GM12878 (cell line): ENCODE results near the gene C19orf12. TPM values are rescaled to one million over a fixed set of nuclear protein-coding genes. Genes with fewer than 3 reads are reported as not detected.

Experiments
- ATAC-seq: fragments of 200-7000 bp; cut with Tn5 transposase; 3 replicates; pipeline ENCODE4 v1.9.1; 2020; ENCODE audit warnings: mild to moderate bottlenecking, moderate library complexity
- BruUV-seq: library from RNA; stranded (reverse); fragments of 400-500 nt; replicated peaks from 2 replicates; lab custom pipeline; 2021; lab: Mats Ljungman, UMichigan
- CTCF ChIA-PET: fragments of 300-600 bp; sonication (Branson Sonifier 250); formaldehyde crosslinking; extraction: SDS; loops from one replicate; lab custom pipeline; 2021; ENCODE audit warnings: inconsistent platforms; lab: Yijun Ruan, JAX
- POLR2A ChIA-PET: fragments of 350-600 bp; formaldehyde crosslinking; extraction: SDS; loops from one replicate; lab custom pipeline; 2021; ENCODE audit warnings: inconsistent platforms; lab: Charles Lee
- RAD21 ChIA-PET: fragments of 300-600 bp; sonication (Branson Sonifier 250); formaldehyde crosslinking; loops from one replicate; lab custom pipeline; 2023; ENCODE audit warnings: antibody characterized with exemption; ENCODE audit not compliant: unreplicated experiment; lab: Charles Lee
- SMC1A ChIA-PET: fragments of 300-600 bp; sonication (Branson Sonifier 250); formaldehyde crosslinking; loops from one replicate; lab custom pipeline; 2023; ENCODE audit not compliant: unreplicated experiment, uncharacterized antibody; lab: Charles Lee
- DNase-seq: peaks from one replicate; pipeline ENCODE4 v3.0.0-alpha.2; 2011; ENCODE audit warnings: low read depth, low spot score
- FAIRE-seq: peaks from 3 replicates; lab custom pipeline; 2011; peaks lifted over from hg19 to GRCh38; lab: Jason Lieb, UNC
- H2AFZ ChIP-seq: 2 replicates; pipeline ENCODE4 v1.6.0; 2011; ENCODE audit warnings: low read depth, low read length, control low read depth; ENCODE audit not compliant: control insufficient read depth
- H3K27ac ChIP-seq: 2 replicates; pipeline ENCODE4 v1.5.1; 2011; ENCODE audit warnings: control low read depth; ENCODE audit not compliant: control insufficient read depth, insufficient read depth
- H3K27me3 ChIP-seq, 2 experiments: replicated peaks in 1 of 2; 2 replicates each; pipeline versions ENCODE4 v1.6.0 to v1.6.1; 2011; ENCODE audit warnings: low read length in 1 of 2; ENCODE audit not compliant: control insufficient read depth in 2 of 2, insufficient read depth in 2 of 2
- H3K36me3 ChIP-seq, 2 experiments: 2 replicates each; pipeline ENCODE4 v1.5.1; 2011; ENCODE audit warnings: low read length in 1 of 2; ENCODE audit not compliant: control insufficient read depth in 2 of 2, insufficient read depth in 2 of 2
- H3K4me1 ChIP-seq: 2 replicates; pipeline ENCODE4 v1.6.1; 2011; ENCODE audit warnings: mild to moderate bottlenecking, low read length, moderate library complexity, mixed read lengths; ENCODE audit not compliant: control insufficient read depth, insufficient read depth
- H3K4me2 ChIP-seq: 2 replicates; pipeline ENCODE4 v1.6.0; 2011; ENCODE audit warnings: control low read depth; ENCODE audit not compliant: control insufficient read depth, insufficient read depth
- H3K4me3 ChIP-seq: fragments of 200-600 bp; sonication (generic); 2 replicates; pipeline ENCODE4 v1.5.1; 2016
- H3K79me2 ChIP-seq: 2 replicates; pipeline ENCODE4 v1.6.0; 2011; ENCODE audit warnings: low read length; ENCODE audit not compliant: control insufficient read depth, insufficient read depth
- H3K9ac ChIP-seq: 2 replicates; pipeline ENCODE4 v1.8.0; 2011; ENCODE audit warnings: low read length, control low read depth, mixed read lengths; ENCODE audit not compliant: control insufficient read depth, insufficient read depth
- H3K9me3 ChIP-seq: replicated peaks from 3 replicates; pipeline ENCODE4 v1.5.1; 2011; ENCODE audit warnings: mild to moderate bottlenecking, low read length; ENCODE audit not compliant: control insufficient read depth, insufficient read depth
- H4K20me1 ChIP-seq: 2 replicates; pipeline ENCODE4 v1.6.0; 2011; ENCODE audit not compliant: control insufficient read depth, insufficient read depth
- BCL3 ChIP-seq: IDR thresholded peaks from 2 replicates; pipeline ENCODE4 v1.6.1; 2011; ENCODE audit warnings: borderline replicate concordance, low read depth, mild to moderate bottlenecking, moderate library complexity, low read length; ENCODE audit not compliant: insufficient read depth, poor library complexity, severe bottlenecking
- BCLAF1 ChIP-seq: fragments of 450-650 bp; IDR thresholded peaks from 2 replicates; pipeline ENCODE4 v1.6.1; 2017; ENCODE audit warnings: antibody characterized with exemption, mild to moderate bottlenecking, moderate library complexity
- EP300 ChIP-seq, 2 experiments: fragments of 150-350 bp in 1 of 2; IDR thresholded peaks; 2 replicates each; pipeline ENCODE4 v1.6.1; 2011 to 2012; ENCODE audit warnings: low read depth in 2 of 2, low read length in 2 of 2, borderline replicate concordance in 1 of 2, improper control_type of control experiment in 1 of 2, inconsistent platforms in 1 of 2; ENCODE audit not compliant: control insufficient read depth in 1 of 2
- ESRRA ChIP-seq: IDR thresholded peaks from 2 replicates; pipeline ENCODE4 v1.6.1; 2012; ENCODE audit warnings: mild to moderate bottlenecking, low read length, improper control_type of control experiment
- JUNB ChIP-seq: IDR thresholded peaks from 2 replicates; pipeline ENCODE4 v1.6.1; 2016; ENCODE audit warnings: antibody characterized with exemption, mild to moderate bottlenecking
- KAT2A ChIP-seq: conservative IDR thresholded peaks from 2 replicates; pipeline ENCODE4 v1.6.1; 2011; ENCODE audit warnings: low read depth, low read length; ENCODE audit not compliant: control insufficient read depth
- LARP7 ChIP-seq: fragments of 450-650 bp; IDR thresholded peaks from 2 replicates; pipeline ENCODE4 v1.6.1; 2017; ENCODE audit warnings: mild to moderate bottlenecking
- NR2F1 ChIP-seq: fragments of 450-650 bp; conservative IDR thresholded peaks from 2 replicates; pipeline ENCODE4 v1.6.1; 2017; ENCODE audit warnings: mild to moderate bottlenecking
- PRDM15 ChIP-seq: fragments of 450-650 bp; formaldehyde crosslinking; IDR thresholded peaks from 2 replicates; pipeline ENCODE4 v1.4.0; 2020; ENCODE audit warnings: mild to moderate bottlenecking, moderate library complexity
- SIN3A ChIP-seq: IDR thresholded peaks from 2 replicates; pipeline ENCODE4 v1.6.1; 2012; ENCODE audit warnings: low read depth, low read length, improper control_type of control experiment
- SREBF2 ChIP-seq: IDR thresholded peaks from 2 replicates; pipeline ENCODE4 v1.6.1; 2012; ENCODE audit warnings: mild to moderate bottlenecking, low read length
- USF1 ChIP-seq: IDR thresholded peaks from 2 replicates; pipeline ENCODE4 v1.6.1; 2011; ENCODE audit warnings: borderline replicate concordance, low read depth, mild to moderate bottlenecking, moderate library complexity, mixed read lengths, low read length; ENCODE audit not compliant: insufficient read depth; ENCODE audit errors: extremely low read length
- WGBS: methylation state at CpG from one replicate; pipeline ENCODE4 v1.1.6; 2016; ENCODE audit warnings: low lambda C conversion rate; ENCODE audit not compliant: insufficient replicate concordance, insufficient coverage; ENCODE audit errors: missing lambda C conversion rate; 5-methylcytosine and 5-hydroxymethylcytosine counted together
- in situ Hi-C: fragments of 300-500 bp; cut with MboI; formaldehyde crosslinking; loops from 9 replicates; pipeline ENCODE4 v1.14.3; 2018; ENCODE audit warnings: mixed read lengths
- intact Hi-C: fragments of 100-400 bp; cut with micrococcal nuclease; formaldehyde crosslinking; loops from one replicate; pipeline ENCODE4 v1.14.2; 2022; ENCODE audit not compliant: unreplicated experiment
- polyA plus RNA-seq, 11 experiments: library from polyadenylated mRNA; depleted of rRNA in 4 of 11; unstranded in 6 of 11; stranded (reverse) in 5 of 11; fragments of >200 nt; fragmentation: Nextera tagmentation in 4 of 11; fragmentation: Illumina TruSeq in 1 of 11; extraction: Ambion mirVana in 4 of 11; extraction: Trizol in 1 of 11; gene quantifications; 1 replicate in 1 of 11; 2 replicates in 10 of 11; pipeline versions ENCODE4 v1.2.1 to v1.2.3, GENCODE V29; 2011 to 2016; ENCODE audit warnings: inconsistent platforms in 2 of 11, missing spikeins in 2 of 11, low read depth in 1 of 11
- total RNA-seq, 4 experiments: library from RNA; depleted of rRNA in 3 of 4; stranded (reverse); fragments of >200 nt in 3 of 4; fragmentation: Illumina TruSeq in 1 of 4; extraction: Trizol in 1 of 4; gene quantifications; 2 replicates each; pipeline versions ENCODE4 v1.2.1 to v1.2.3, GENCODE V29; 2013 to 2021
- TF ChIP-seq, protein P1 (sequence below): IDR thresholded peaks from 2 replicates; pipeline ENCODE4 v1.6.1; 2011; ENCODE audit warnings: mild to moderate bottlenecking, low read depth, low read length, moderate library complexity; ENCODE audit not compliant: insufficient replicate concordance

The C19orf12 gene
- total and polyA plus RNA-seq, 10 of the 15 experiments (the other 5 are each of a cell fraction or from before 2014, with no cell fraction given), result 2.3 to 23.5 (median 20.3) TPM

GRCh38 chr19:29702963-29703320 lies 12.1 kb downstream of the C19orf12 start:
- no peaks in the 10 kb centered on the region for H3K27me3 ChIP-seq
- no peak for FAIRE-seq
- SMC1A ChIA-PET, result no interaction called here
- TF ChIP-seq BCL3 (no peak), PRDM15 (no peak), SIN3A (no peak), LARP7 (no peak), ESRRA (no peak), SREBF2 (no peak), NR2F1 (no peak), JUNB (no peak), EP300 (IDR thresholded peaks at IDR 0.05; ENCODE audit: borderline replicate concordance in 1 of 2, control insufficient read depth in 1 of 2, low read depth in 2 of 2, low read length in 2 of 2) (no peak), KAT2A (no peak), USF1 (no peak), BCLAF1 (no peak)
- TF ChIP-seq, protein P1, sequence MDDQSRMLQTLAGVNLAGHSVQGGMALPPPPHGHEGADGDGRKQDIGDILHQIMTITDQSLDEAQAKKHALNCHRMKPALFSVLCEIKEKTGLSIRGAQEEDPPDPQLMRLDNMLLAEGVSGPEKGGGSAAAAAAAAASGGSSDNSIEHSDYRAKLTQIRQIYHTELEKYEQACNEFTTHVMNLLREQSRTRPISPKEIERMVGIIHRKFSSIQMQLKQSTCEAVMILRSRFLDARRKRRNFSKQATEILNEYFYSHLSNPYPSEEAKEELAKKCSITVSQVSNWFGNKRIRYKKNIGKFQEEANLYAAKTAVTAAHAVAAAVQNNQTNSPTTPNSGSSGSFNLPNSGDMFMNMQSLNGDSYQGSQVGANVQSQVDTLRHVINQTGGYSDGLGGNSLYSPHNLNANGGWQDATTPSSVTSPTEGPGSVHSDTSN, result no peak

More at GRCh38 chr19:29702963-29703320, 12.1 kb downstream of the C19orf12 start:
- DNase-seq (no peak), ATAC-seq (no peak)
- peaks cover 1% of the 10 kb centered on the region; the same call in 1 of the 2 replicates for H3K79me2 ChIP-seq
- no peak overlapping the region for H3K4me2 ChIP-seq
- in situ Hi-C loops (loop anchor here (25.0 kb wide), 1 partner anchor 491 kb away; the partner anchor contains the start of gene UQCRFS1), intact Hi-C loops (no loop called here)
- peaks cover 17% of the 10 kb centered on the region for H3K4me1 ChIP-seq
- H3K27ac ChIP-seq, result no peak overlapping the region
- ChIA-PET CTCF (interaction anchor here (1.4 kb wide), 1 partner anchor 13 kb away, joined by 4 read pairs; no protein-coding TSS in a partner anchor), RAD21 (interaction anchor here (3.0 kb wide), 1 partner anchor 13 kb away, joined by 16 read pairs; the partner anchor contains the start of gene C19orf12), POLR2A (no interaction called here)
- peaks cover 4 to 6% of the 10 kb centered on the region in 2 experiments; a peak in 2 of 4 replicates for H3K36me3 ChIP-seq
- H3K9me3 ChIP-seq, result no peaks in the 10 kb centered on the region
- 96% methylated on average over 9 of the region's 9 CpGs for WGBS
- no peaks in the 10 kb centered on the region for H4K20me1 ChIP-seq
- H3K9ac ChIP-seq, result no peak overlapping the region
- H2AFZ ChIP-seq, result no peak overlapping the region
- H3K4me3 ChIP-seq, result no peak overlapping the region
- no TSS peak for BruUV-seq
